SU-DHL-6 (cell line): ENCODE results near the gene PDS5A.

Experiments
- H2AFZ ChIP-seq: fragments of 200-600 bp; sonication (generic); 2 replicates; pipeline ENCODE4 v1.6.1; 2014; ENCODE audit warnings: low read depth, mild to moderate bottlenecking, moderate library complexity, mixed read lengths, antibody characterized with exemption, low read length; ENCODE audit not compliant: severe bottlenecking
- H3F3A ChIP-seq: fragments of 200-600 bp; shearing (Covaris generic); 2 replicates; pipeline ENCODE4 v1.6.0; 2016; ENCODE audit warnings: antibody characterized with exemption, mild to moderate bottlenecking; ENCODE audit not compliant: insufficient read depth
- H3K27ac ChIP-seq: fragments of 200-600 bp; sonication (generic); 2 replicates; pipeline ENCODE4 v1.5.1; 2016; ENCODE audit warnings: low read depth, mild to moderate bottlenecking, low read length, moderate library complexity, mixed read lengths
- H3K27me3 ChIP-seq: fragments of 200-600 bp; sonication (generic), shearing (Covaris generic); 2 replicates; pipeline ENCODE4 v1.6.0; 2014; ENCODE audit warnings: mild to moderate bottlenecking, low read length
- H3K36me3 ChIP-seq: fragments of 200-600 bp; sonication (generic); 2 replicates; pipeline ENCODE4 v1.6.1; 2014; ENCODE audit warnings: mild to moderate bottlenecking, low read length, mixed read lengths
- H3K4me2 ChIP-seq: fragments of 300-600, 200-600 bp; shearing (Covaris generic), sonication (generic); 2 replicates; pipeline ENCODE4 v1.6.0; 2014; ENCODE audit warnings: low read length, low read depth, mild to moderate bottlenecking; ENCODE audit not compliant: poor library complexity, severe bottlenecking
- H3K4me3 ChIP-seq: fragments of 200-600 bp; sonication (generic); 2 replicates; pipeline ENCODE4 v1.5.1; 2014; ENCODE audit warnings: antibody characterized with exemption, low read length, mild to moderate bottlenecking, mixed read lengths; ENCODE audit not compliant: insufficient read depth, poor library complexity, severe bottlenecking
- H3K79me2 ChIP-seq: fragments of 200-600 bp; sonication (generic); 2 replicates; pipeline ENCODE4 v1.6.1; 2014; ENCODE audit warnings: mild to moderate bottlenecking, low read length, moderate library complexity; ENCODE audit not compliant: insufficient read depth
- H3K9ac ChIP-seq: fragments of 200-600 bp; sonication (generic); 2 replicates; pipeline ENCODE4 v1.7.0; 2014; ENCODE audit warnings: mild to moderate bottlenecking, low read length
- H3K9me2 ChIP-seq: fragments of 200-600 bp; sonication (generic); replicated peaks from 2 replicates; pipeline ENCODE4 v1.6.1; 2014; ENCODE audit warnings: low read length; ENCODE audit not compliant: insufficient read depth
- H3K9me3 ChIP-seq: fragments of 200-600 bp; sonication (generic); 2 replicates; pipeline ENCODE4 v1.6.1; 2014; ENCODE audit warnings: low read length, mixed read lengths; ENCODE audit not compliant: insufficient read depth
- H4K20me1 ChIP-seq: fragments of 200-600 bp; sonication (generic); 2 replicates; pipeline ENCODE4 v1.6.1; 2014; ENCODE audit warnings: low read depth, mild to moderate bottlenecking, antibody characterized with exemption, low read length, moderate library complexity, mixed read lengths
- EZH2phosphoT487 ChIP-seq: fragments of 200-600 bp; sonication (generic), shearing (Covaris generic); conservative IDR thresholded peaks from 2 replicates; pipeline ENCODE4 v1.6.1; 2018; ENCODE audit warnings: mild to moderate bottlenecking, antibody characterized with exemption, low read length, moderate library complexity, mixed read lengths
- TF ChIP-seq, protein P1 (sequence below): fragments of 200-600 bp; sonication (generic); IDR thresholded peaks from one replicate; pipeline ENCODE4 v1.5.1; 2017; ENCODE audit warnings: antibody characterized with exemption, mild to moderate bottlenecking, low read length, moderate library complexity; ENCODE audit not compliant: insufficient read depth, poor library complexity, severe bottlenecking

The PDS5A gene

GRCh38 chr4:39883646-39884045 lies 94.1 kb downstream of the PDS5A start:
- Histone ChIP-seq H3K9ac (no peak overlapping the region), H3K27ac (no peak overlapping the region), H3K9me2 (no peaks in the 10 kb centered on the region), H3K27me3 (no peaks in the 10 kb centered on the region), H3F3A (peaks cover 14% of the 10 kb centered on the region; the same call in 1 of the 2 replicates), H4K20me1 (no peaks in the 10 kb centered on the region), H3K36me3 (peaks cover 27% of the 10 kb centered on the region; the same call in 1 of the 2 replicates), H3K4me2 (no peak overlapping the region), H2AFZ (no peak overlapping the region), H3K4me3 (no peak overlapping the region), H3K79me2 (no peaks in the 10 kb centered on the region; the same call in 1 of the 2 replicates), H3K9me3 (no peaks in the 10 kb centered on the region)
- TF ChIP-seq, protein P1, sequence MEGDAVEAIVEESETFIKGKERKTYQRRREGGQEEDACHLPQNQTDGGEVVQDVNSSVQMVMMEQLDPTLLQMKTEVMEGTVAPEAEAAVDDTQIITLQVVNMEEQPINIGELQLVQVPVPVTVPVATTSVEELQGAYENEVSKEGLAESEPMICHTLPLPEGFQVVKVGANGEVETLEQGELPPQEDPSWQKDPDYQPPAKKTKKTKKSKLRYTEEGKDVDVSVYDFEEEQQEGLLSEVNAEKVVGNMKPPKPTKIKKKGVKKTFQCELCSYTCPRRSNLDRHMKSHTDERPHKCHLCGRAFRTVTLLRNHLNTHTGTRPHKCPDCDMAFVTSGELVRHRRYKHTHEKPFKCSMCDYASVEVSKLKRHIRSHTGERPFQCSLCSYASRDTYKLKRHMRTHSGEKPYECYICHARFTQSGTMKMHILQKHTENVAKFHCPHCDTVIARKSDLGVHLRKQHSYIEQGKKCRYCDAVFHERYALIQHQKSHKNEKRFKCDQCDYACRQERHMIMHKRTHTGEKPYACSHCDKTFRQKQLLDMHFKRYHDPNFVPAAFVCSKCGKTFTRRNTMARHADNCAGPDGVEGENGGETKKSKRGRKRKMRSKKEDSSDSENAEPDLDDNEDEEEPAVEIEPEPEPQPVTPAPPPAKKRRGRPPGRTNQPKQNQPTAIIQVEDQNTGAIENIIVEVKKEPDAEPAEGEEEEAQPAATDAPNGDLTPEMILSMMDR, result no peak
- no peak for TF ChIP-seq EZH2phosphoT487

GRCh38 chr4:39881789-39882188 lies 95.9 kb downstream of the PDS5A start:
- Histone ChIP-seq H3K9me3 (no peaks in the 10 kb centered on the region), H2AFZ (no peak overlapping the region), H3K27ac (no peak overlapping the region), H3K4me3 (no peak overlapping the region), H4K20me1 (no peaks in the 10 kb centered on the region), H3K27me3 (no peaks in the 10 kb centered on the region), H3K4me2 (no peak overlapping the region), H3K9ac (no peak overlapping the region), H3K36me3 (peaks cover 31% of the 10 kb centered on the region; the same call in 1 of the 2 replicates), H3F3A (peaks cover 14% of the 10 kb centered on the region; the same call in 1 of the 2 replicates), H3K79me2 (no peaks in the 10 kb centered on the region; the same call in 1 of the 2 replicates), H3K9me2 (no peaks in the 10 kb centered on the region)
- TF ChIP-seq, protein P1, result no peak
- TF ChIP-seq EZH2phosphoT487, result no peak

GRCh38 chr4:39877971-39878370 lies 99.7 kb downstream of the PDS5A start:
- Histone ChIP-seq H3K27ac (no peak overlapping the region), H4K20me1 (no peaks in the 10 kb centered on the region), H3K9me3 (no peaks in the 10 kb centered on the region), H3K4me2 (no peak overlapping the region), H3K27me3 (no peaks in the 10 kb centered on the region), H3K36me3 (peaks cover 57% of the 10 kb centered on the region; the same call in 1 of the 2 replicates), H3K9ac (no peak overlapping the region), H3F3A (peaks cover 25% of the 10 kb centered on the region; the same call in 1 of the 2 replicates), H3K79me2 (no peaks in the 10 kb centered on the region; the same call in 1 of the 2 replicates), H2AFZ (no peak overlapping the region), H3K4me3 (no peak overlapping the region), H3K9me2 (no peaks in the 10 kb centered on the region)
- no peak for TF ChIP-seq EZH2phosphoT487
- TF ChIP-seq, protein P1, result no peak
